ENCODE results near the gene C1GALT1C1.
"Not testable (repeated sequence)": the region's sequence is repeated elsewhere in the genome, so short reads cannot be mapped to it uniquely, and the experiment has no call there.

The C1GALT1C1 gene

GRCh38 chrX:120629667-120630537, at the start of gene C1GALT1C1:
TSS of gene C1GALT1C1 (minus strand) at chrX:120630054. CDS start at chrX:120627166, 2,888 bp downstream.
- peak; percentile 90 for DNase-seq

GRCh38 chrX:120677004-120677652, 47.3 kb upstream of the C1GALT1C1 start:
- DNase-seq: peak; percentile 61

- DNase-seq: no peak
These were observed 43.1 kb upstream of the C1GALT1C1 start for GRCh38 chrX:120672841-120673530.

- peak; percentile 29 for DNase-seq
These were observed 42.5 kb upstream of the C1GALT1C1 start for GRCh38 chrX:120672389-120672788.

GRCh38 chrX:120671963-120672362, 42.1 kb upstream of the C1GALT1C1 start:
- DNase-seq: peak; percentile 32

- DNase-seq: no peak
These were observed 38.5 kb upstream of the C1GALT1C1 start for GRCh38 chrX:120668357-120668756.

- DNase-seq: not testable (repeated sequence)
These were observed 34.7 kb upstream of the C1GALT1C1 start for GRCh38 chrX:120664535-120664934.

GRCh38 chrX:120664081-120664480, 34.2 kb upstream of the C1GALT1C1 start:
- DNase-seq: peak; percentile 41

GRCh38 chrX:120662662-120663061, 32.8 kb upstream of the C1GALT1C1 start:
- no peak for DNase-seq

- DNase-seq: no peak
These were observed 30.8 kb upstream of the C1GALT1C1 start for GRCh38 chrX:120660637-120661036.

GRCh38 chrX:120653000-120653399, 23.1 kb upstream of the C1GALT1C1 start:
- no peak for DNase-seq

GRCh38 chrX:120652256-120652655, 22.4 kb upstream of the C1GALT1C1 start:
- DNase-seq: not testable (repeated sequence)

GRCh38 chrX:120647127-120647526, 17.3 kb upstream of the C1GALT1C1 start:
- DNase-seq: no peak

GRCh38 chrX:120642871-120643270, 13.0 kb upstream of the C1GALT1C1 start:
- no peak for DNase-seq

GRCh38 chrX:120638619-120639018, 8.8 kb upstream of the C1GALT1C1 start:
- no peak for DNase-seq

- peak; percentile 1 for DNase-seq
These were observed 4.5 kb downstream of the C1GALT1C1 start for GRCh38 chrX:120625371-120625770.

GRCh38 chrX:120617996-120618630, 11.7 kb downstream of the C1GALT1C1 start:
- DNase-seq: peak; percentile 78

- no peak for DNase-seq
These were observed 15.0 kb downstream of the C1GALT1C1 start for GRCh38 chrX:120614816-120615215.

- no peak for DNase-seq
These were observed 17.8 kb downstream of the C1GALT1C1 start for GRCh38 chrX:120612086-120612485.

- peak; percentile 52 for DNase-seq
These were observed 25.5 kb downstream of the C1GALT1C1 start for GRCh38 chrX:120604361-120604782.

GRCh38 chrX:120603707-120604360, 26.0 kb downstream of the C1GALT1C1 start, which contains the start of gene MCTS1:
TSS of gene MCTS1 (plus strand) at chrX:120604101. CDS start at chrX:120604237, 136 bp downstream.
- DNase-seq: peak; percentile 96

GRCh38 chrX:120585702-120586101, 44.2 kb downstream of the C1GALT1C1 start:
- no peak for DNase-seq

Measured in MV-4-11 (cell line).